ENCODE results near the gene FLCN. TPM values are rescaled to one million over a fixed set of nuclear protein-coding genes. Genes with fewer than 3 reads are reported as not detected.

The FLCN gene
- total RNA-seq, 3 donors from 2014 or later: 52.8 to 64.5 (median 57.1) TPM

DNA sequence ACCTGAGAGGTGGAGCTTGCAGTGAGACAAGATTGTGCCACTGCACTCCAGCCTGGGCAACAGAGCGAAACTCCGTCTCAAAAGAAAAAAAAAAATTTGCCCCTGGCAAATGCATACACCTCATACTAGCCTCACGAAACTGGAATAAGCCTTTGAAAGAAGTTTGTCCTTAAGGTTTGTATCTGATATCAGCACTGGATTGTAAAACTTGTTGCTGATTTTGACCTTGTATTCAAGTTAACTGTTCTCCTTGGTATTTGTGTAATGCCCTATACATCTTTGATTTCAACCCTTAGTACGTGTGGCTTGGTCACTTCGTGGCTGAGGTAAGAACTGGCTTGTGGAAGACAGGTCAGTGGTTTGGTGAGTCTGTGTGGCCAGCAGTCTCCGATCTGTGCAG, 6.2 kb upstream of the FLCN start:
- ATAC-seq (no peak), DNase-seq (no peak)
- TF ChIP-seq, protein P1, sequence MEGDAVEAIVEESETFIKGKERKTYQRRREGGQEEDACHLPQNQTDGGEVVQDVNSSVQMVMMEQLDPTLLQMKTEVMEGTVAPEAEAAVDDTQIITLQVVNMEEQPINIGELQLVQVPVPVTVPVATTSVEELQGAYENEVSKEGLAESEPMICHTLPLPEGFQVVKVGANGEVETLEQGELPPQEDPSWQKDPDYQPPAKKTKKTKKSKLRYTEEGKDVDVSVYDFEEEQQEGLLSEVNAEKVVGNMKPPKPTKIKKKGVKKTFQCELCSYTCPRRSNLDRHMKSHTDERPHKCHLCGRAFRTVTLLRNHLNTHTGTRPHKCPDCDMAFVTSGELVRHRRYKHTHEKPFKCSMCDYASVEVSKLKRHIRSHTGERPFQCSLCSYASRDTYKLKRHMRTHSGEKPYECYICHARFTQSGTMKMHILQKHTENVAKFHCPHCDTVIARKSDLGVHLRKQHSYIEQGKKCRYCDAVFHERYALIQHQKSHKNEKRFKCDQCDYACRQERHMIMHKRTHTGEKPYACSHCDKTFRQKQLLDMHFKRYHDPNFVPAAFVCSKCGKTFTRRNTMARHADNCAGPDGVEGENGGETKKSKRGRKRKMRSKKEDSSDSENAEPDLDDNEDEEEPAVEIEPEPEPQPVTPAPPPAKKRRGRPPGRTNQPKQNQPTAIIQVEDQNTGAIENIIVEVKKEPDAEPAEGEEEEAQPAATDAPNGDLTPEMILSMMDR (IDR thresholded peaks at IDR 0.05): no peak
- H3K36me3 ChIP-seq (ENCODE audit: low read depth): peaks cover 12% of the 10 kb centered on the region
- no peaks in the 10 kb centered on the region for H3K9me3 ChIP-seq
- intact Hi-C loops (cut with DNase I, micrococcal nuclease): no loop called here
- H3K4me1 ChIP-seq (ENCODE audit: low read depth): peaks cover 2% of the 10 kb centered on the region
- H3K4me3 ChIP-seq: no peak overlapping the region

- intact Hi-C loops (cut with DNase I, micrococcal nuclease): no loop called here
- TF ChIP-seq, protein P1 (IDR thresholded peaks at IDR 0.05): no peak
- Histone ChIP-seq H3K4me1 (ENCODE audit: low read depth) (peaks cover 7% of the 10 kb centered on the region), H3K4me3 (no peak overlapping the region), H3K36me3 (ENCODE audit: low read depth) (peaks cover 7% of the 10 kb centered on the region), H3K9me3 (no peaks in the 10 kb centered on the region)
- DNase-seq (no peak), ATAC-seq (no peak)
Observed at GRCh38 chr17:17242246-17242645, 5.3 kb upstream of the FLCN start.

DNA sequence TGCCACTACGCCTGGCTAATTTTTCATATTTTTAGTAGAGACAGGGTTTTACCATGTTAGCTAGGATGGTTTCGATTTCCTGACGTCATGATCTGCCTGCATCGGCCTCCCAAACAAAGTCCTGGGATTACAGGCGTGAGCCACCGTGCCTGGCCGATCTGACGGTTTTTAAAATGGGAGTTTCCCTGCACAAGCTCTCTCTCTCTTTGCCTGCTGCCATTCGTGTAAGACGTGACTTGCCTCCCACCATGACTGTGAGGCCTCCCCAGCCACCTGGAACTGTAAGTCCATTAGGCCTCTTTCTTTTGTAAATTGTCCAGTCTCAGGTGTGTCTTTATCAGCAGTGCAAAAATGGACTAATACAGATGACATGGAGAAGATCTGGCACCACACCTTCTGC, 4.7 kb upstream of the FLCN start:
- no peak for ATAC-seq
- no peak for DNase-seq
- Histone ChIP-seq H3K4me3 (no peak overlapping the region), H3K36me3 (ENCODE audit: low read depth) (peaks cover 1% of the 10 kb centered on the region), H3K9me3 (no peaks in the 10 kb centered on the region), H3K4me1 (ENCODE audit: low read depth) (peaks cover 7% of the 10 kb centered on the region)
- TF ChIP-seq, protein P1 (IDR thresholded peaks at IDR 0.05): no peak
- intact Hi-C loops (cut with DNase I, micrococcal nuclease): no loop called here

GRCh38 chr17:17239832-17240231, 2.9 kb upstream of the FLCN start:
- intact Hi-C loops (cut with DNase I, micrococcal nuclease): no loop called here
- peaks cover 13% of the 10 kb centered on the region for H3K4me1 ChIP-seq (ENCODE audit: low read depth)
- TF ChIP-seq, protein P1 (IDR thresholded peaks at IDR 0.05): no peak
- H3K4me3 ChIP-seq: no peak overlapping the region
- H3K9me3 ChIP-seq: no peaks in the 10 kb centered on the region
- H3K36me3 ChIP-seq (ENCODE audit: low read depth): no peaks in the 10 kb centered on the region
- no peak for ATAC-seq
- no peak for DNase-seq

- H3K36me3 ChIP-seq (ENCODE audit: low read depth): no peaks in the 10 kb centered on the region
- H3K4me3 ChIP-seq: peak overlapping the region; percentile 99
- intact Hi-C loops (cut with DNase I, micrococcal nuclease): no loop called here
- H3K9me3 ChIP-seq: no peaks in the 10 kb centered on the region
- TF ChIP-seq, protein P1 (IDR thresholded peaks at IDR 0.05): no peak
- DNase-seq (peak in 1 of 3 donors; percentile 48), ATAC-seq (peak; percentile 67)
- peaks cover 13% of the 10 kb centered on the region for H3K4me1 ChIP-seq (ENCODE audit: low read depth)
Observed at GRCh38 chr17:17236295-17237025, 508 bp downstream of the FLCN start.
